GM23248 (cell line): ENCODE measurements around the gene UBE2E3.

Experiments
- EZH2 ChIP-seq: fragments of 200-600 bp; sonication (generic); IDR thresholded peaks from 2 replicates; pipeline ENCODE4 v1.6.1; 2018; ENCODE audit warnings: antibody characterized with exemption, mild to moderate bottlenecking; ENCODE audit not compliant: insufficient read depth, poor library complexity, severe bottlenecking
- EZH2phosphoT487 ChIP-seq: fragments of 200-600 bp; sonication (generic); IDR thresholded peaks from 2 replicates; pipeline ENCODE4 v1.6.1; 2018; ENCODE audit warnings: antibody characterized with exemption, moderate library complexity, mild to moderate bottlenecking, low read depth; ENCODE audit not compliant: insufficient read depth

- TF ChIP-seq EZH2 = no peak
- TF ChIP-seq EZH2phosphoT487 = no peak
These were observed 19.0 kb downstream of the UBE2E3 start for GRCh38 chr2:180999274-180999964.
